ENCODE data around the gene DNAH11.

DNAH11 gene

DNA sequence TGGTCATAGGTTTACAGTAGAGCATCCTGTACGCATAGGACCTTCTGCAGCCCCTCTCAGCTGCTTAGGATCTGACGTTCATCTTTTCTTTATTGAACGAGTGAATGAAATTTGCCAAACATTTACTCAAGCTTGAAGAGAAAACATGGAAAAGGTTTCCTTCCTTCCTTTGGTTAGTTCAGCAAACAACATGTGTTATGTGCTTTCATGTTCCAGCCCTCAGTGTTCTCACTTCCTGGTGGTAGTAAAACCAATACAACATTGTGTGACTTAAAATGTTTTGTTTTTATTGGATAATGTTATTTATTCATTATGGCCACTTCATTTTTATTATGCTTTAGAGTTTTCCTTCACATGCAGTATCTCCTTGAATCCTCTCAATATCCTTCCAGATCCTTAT lies 404.2 kb downstream of the DNAH11 start:
- no peak for FAIRE-seq
- DNase-seq (ENCODE audit: insufficient read length, low spot score), result no peak

DNA sequence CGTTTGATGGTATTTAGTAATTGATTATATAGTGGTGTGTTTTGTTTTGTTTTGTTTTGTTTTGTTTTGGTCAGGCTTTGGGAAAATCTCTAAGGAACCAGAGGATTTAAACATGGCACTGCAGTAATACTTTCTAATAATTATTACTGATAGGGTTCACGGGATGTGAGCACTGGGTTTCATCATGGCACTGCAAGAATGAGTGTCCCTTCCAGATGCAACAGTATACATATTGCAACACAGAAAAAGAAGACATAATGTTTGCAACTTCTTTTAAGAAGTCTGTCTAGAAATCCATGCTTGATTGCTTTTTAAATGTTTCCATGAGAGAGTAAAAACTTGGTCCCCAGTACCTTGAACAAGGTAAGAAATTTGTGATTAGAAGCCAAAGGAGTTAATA lies 405.1 kb downstream of the DNAH11 start:
- FAIRE-seq, result no peak
- no peak for TF ChIP-seq POLR2A (IDR thresholded peaks at IDR 0.05; ENCODE audit: low read depth, low read length)
- DNase-seq (ENCODE audit: insufficient read length, low spot score), result no peak

More for the DNA sequence above, 404.2 kb downstream of the DNAH11 start:
- TF ChIP-seq POLR2A (IDR thresholded peaks at IDR 0.05; ENCODE audit: low read depth, low read length), result no peak

- TF ChIP-seq POLR2A (IDR thresholded peaks at IDR 0.05; ENCODE audit: low read depth, low read length), result no peak
- DNase-seq (ENCODE audit: insufficient read length, low spot score), result no peak
- FAIRE-seq, result no peak
Measured at GRCh38 chr7:21948364-21948763, 405.5 kb downstream of the DNAH11 start.

- no peak for TF ChIP-seq POLR2A (IDR thresholded peaks at IDR 0.05; ENCODE audit: low read depth, low read length)
- DNase-seq (ENCODE audit: insufficient read length, low spot score) (no peak), FAIRE-seq (no peak)
Measured at GRCh38 chr7:21948887-21949540, 406.2 kb downstream of the DNAH11 start.
